ENCODE measurements around the gene USP34.

GRCh38 chr2:61149074-61149473, 321.8 kb downstream of the USP34 start:
- TF ChIP-seq POLR2A (IDR thresholded peaks at IDR 0.05; ENCODE audit: low read length) = no peak
- no peak for TF ChIP-seq GATA1 (IDR thresholded peaks at IDR 0.05; ENCODE audit: low read depth, low read length)

Measured in erythroblast (primary cell).